ENCODE measurements around the gene SLC38A7.
"Not testable (repeated sequence)": the region's sequence is repeated elsewhere in the genome, so short reads cannot be mapped to it uniquely, and the experiment has no call there.

The SLC38A7 gene, protein sequence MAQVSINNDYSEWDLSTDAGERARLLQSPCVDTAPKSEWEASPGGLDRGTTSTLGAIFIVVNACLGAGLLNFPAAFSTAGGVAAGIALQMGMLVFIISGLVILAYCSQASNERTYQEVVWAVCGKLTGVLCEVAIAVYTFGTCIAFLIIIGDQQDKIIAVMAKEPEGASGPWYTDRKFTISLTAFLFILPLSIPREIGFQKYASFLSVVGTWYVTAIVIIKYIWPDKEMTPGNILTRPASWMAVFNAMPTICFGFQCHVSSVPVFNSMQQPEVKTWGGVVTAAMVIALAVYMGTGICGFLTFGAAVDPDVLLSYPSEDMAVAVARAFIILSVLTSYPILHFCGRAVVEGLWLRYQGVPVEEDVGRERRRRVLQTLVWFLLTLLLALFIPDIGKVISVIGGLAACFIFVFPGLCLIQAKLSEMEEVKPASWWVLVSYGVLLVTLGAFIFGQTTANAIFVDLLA

DNA sequence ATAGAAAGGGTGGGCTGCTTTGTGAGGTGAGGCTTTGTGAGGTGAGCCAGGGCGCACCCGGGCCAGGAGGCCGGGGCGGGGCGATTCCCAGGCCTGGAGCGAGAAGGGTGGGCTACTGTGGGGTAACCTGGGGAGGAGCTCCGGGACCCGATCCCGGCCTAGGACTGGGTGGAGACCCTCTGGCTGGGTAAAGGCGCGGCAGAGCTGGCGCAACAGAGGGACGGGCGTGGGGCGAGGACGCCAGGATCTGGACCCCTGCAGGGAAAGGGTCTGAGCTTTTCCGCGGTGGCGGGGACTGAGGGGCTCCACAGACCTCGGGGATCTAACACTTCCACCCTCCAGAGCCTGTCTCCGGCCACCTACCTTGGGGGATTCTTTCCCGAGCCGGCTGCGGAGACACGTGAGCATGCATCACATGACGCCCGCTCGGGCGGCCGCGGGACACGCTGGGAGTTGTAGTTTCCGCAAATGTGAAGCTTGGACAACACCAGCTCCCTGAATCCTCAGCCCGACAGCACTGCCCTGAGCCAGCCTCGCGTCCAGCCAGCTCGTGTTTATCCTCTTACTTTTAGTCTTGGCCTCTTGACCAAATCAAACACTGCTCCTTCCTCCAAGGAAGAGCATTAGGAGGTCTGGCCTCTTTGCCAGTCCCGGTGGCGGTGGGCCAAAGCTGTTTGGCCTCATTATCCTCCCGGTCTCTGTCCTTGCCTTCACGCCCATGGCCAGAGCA lies at the start of gene SLC38A7:
Gene SLC38A7 (minus strand): TSS at position 417 of the 730 bp plus-strand sequence. CDS start 4,644 bp downstream, outside the sequence.
- H3K27ac ChIP-seq, result peak within 1 kb of the TSS; percentile 33

GRCh38 chr16:58733671-58734458 lies 49.3 kb upstream of the SLC38A7 start, which contains the start of gene GOT2:
TSS of gene GOT2 (minus strand) at chr16:58734316. CDS start at chr16:58734228, 88 bp downstream.
- H3K27ac ChIP-seq, result peak within 1 kb of the TSS; percentile 88
- DNase-seq (ENCODE audit: low read depth, low spot score), result peak; percentile 44

More for the DNA sequence above, at the start of gene SLC38A7:
- DNase-seq (ENCODE audit: low read depth, low spot score), result no peak

GRCh38 chr16:58733248-58733670 lies 48.7 kb upstream of the SLC38A7 start:
- H3K27ac ChIP-seq, result peak overlapping the region; percentile 88
- DNase-seq (ENCODE audit: low read depth, low spot score), result no peak

- H3K27ac ChIP-seq, result peak overlapping the region; percentile 88
- no peak for DNase-seq (ENCODE audit: low read depth, low spot score)
These were observed 48.1 kb upstream of the SLC38A7 start for GRCh38 chr16:58732545-58733247.

GRCh38 chr16:58730724-58731370 lies 46.3 kb upstream of the SLC38A7 start:
- H3K27ac ChIP-seq, result no peak overlapping the region
- DNase-seq (ENCODE audit: low read depth, low spot score), result no peak

DNA sequence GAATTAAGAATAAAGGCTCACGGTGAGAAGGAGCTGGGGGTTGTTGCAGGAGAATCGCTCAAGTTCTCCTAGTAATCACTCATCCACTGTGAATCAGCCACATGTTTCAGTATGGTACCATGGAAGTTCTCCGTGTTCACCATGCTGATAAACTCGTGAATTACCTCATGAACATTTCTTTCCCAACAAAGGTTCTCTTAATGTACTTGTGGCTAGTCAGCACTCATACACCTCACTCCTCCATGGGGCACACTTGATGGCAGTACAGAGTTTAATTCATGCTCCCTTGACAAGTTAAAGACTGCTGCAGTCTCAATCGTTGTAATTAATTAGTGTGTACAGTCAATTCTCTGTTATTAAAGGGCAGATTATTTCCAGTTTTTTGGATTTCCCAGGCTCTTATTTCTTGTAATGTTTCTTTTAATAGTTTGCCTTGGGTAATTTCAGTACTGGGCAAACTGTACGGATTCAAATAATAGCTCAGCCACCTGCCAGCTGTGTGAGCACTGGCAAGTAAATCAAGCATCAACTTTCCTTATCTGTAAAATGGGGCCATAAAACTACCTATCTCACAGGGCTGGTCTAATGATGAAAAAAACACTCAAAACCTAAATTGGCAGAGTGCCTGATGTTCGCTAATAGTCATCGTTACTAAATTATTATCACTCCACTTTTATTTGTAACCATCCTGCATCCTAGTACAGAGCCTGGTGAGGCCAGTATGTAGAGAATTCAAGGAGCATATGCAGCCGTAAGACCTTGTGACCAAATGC lies 43.4 kb upstream of the SLC38A7 start:
- H3K27ac ChIP-seq, result no peak overlapping the region
- no peak for DNase-seq (ENCODE audit: low read depth, low spot score)

- no peak for DNase-seq (ENCODE audit: low read depth, low spot score)
- no peak overlapping the region for H3K27ac ChIP-seq
These were observed 42.6 kb upstream of the SLC38A7 start for GRCh38 chr16:58727028-58727781.

DNA sequence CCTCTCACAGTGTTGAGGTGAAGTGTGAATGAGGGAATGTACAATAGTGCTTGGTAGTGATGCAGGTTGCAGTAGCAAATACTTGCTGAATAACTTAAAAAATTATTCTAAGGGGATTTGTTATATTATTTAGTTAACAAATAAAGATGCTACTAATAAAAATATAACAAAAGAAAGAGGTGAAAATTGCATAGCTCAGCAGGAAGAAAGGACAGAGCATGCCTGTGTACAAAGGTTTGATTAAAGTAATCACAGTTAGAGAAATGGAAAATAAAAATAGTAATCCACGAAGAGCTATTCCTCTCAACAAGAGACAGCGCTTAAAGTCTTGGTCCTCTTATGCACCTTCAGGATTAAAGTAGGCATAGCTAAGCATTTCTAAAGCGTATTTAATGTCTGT lies 38.5 kb upstream of the SLC38A7 start:
- no peak overlapping the region for H3K27ac ChIP-seq
- DNase-seq (ENCODE audit: low read depth, low spot score), result no peak

GRCh38 chr16:58717994-58718393 lies 33.4 kb upstream of the SLC38A7 start:
- no peak for DNase-seq (ENCODE audit: low read depth, low spot score)
- no peak overlapping the region for H3K27ac ChIP-seq

- DNase-seq (ENCODE audit: low read depth, low spot score), result no peak
- no peak overlapping the region for H3K27ac ChIP-seq
These were observed 31.9 kb upstream of the SLC38A7 start for GRCh38 chr16:58716468-58716867.

DNA sequence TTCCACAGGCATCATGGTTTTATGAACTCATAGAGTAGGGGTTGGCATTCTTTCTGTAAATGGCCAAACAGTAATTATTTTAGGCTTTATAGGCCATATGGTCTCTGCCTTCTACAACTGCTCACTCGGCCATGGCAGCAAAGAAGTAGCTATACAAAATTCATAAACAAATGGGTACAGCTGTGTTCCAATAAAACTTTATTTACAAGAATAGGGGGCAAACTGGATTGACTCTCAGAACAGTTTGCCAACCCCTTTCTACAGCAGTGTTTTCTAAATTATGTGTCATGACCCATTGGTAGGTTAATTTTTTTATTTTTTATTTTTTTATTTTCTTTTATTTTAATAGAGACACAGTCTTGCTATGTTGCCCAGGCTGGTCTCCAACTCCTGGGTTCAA lies 29.2 kb upstream of the SLC38A7 start:
- no peak overlapping the region for H3K27ac ChIP-seq
- DNase-seq (ENCODE audit: low read depth, low spot score), result no peak

DNA sequence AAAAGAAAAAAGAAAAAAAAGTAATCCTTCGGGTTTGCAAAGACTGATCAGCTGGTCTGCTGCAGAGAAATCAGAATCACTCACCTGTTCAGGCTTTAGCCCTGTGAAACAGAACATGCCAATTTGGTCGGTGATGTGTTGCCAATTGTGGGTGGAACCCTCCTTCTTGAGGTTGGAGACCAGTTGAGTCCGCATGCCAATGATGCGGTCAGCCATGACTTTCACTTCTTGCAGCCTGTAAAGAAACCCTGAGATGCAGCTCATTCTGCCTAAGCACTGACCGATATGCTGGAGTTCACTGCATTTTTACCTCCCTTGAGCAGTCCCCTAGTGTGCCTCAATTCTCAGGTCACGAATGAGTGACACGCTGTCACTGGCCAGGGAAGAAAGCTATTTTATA lies 24.8 kb upstream of the SLC38A7 start:
- DNase-seq (ENCODE audit: low read depth, low spot score), result no peak
- H3K27ac ChIP-seq, result no peak overlapping the region

DNA sequence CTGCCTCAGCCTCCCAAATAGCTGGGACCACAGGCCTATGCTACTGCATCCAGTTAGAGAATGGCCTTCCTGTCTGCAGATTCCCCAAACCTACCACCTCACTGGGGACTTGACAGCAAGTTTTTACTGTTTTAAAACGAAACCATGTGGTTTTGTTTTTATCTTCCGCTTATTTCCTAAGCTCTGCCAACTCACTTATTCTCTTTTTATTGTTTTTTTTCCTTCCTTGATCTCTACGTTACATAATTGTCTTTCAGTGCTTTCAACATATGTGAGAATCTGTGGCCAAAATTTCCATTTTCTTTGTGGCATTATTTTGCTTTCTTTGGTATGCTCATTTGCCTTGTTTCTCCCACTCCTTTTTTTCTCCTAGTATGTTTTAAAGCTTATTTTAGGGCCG lies 14.6 kb upstream of the SLC38A7 start:
- no peak for DNase-seq (ENCODE audit: low read depth, low spot score)
- H3K27ac ChIP-seq, result no peak overlapping the region

DNA sequence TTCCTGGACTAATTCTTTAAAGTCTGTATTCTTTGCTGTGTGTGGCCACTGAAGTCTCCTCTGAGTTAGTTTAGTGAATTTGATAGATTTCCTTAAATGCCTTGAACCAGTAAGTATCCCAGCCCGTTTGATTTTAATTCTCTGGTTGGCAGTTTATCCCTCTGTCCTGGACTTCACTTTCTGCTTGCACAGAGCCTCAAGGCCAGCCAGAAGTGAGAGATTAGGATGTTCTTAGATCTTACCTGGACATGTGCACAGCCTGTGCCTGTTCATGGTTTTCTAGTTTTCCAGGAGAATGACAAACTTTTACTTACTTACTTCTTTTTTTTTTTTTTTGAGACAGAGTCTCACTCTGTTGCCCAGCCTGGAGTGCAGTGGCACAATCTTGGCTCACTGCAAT lies 10.8 kb upstream of the SLC38A7 start:
- no peak for DNase-seq (ENCODE audit: low read depth, low spot score)
- no peak overlapping the region for H3K27ac ChIP-seq

DNA sequence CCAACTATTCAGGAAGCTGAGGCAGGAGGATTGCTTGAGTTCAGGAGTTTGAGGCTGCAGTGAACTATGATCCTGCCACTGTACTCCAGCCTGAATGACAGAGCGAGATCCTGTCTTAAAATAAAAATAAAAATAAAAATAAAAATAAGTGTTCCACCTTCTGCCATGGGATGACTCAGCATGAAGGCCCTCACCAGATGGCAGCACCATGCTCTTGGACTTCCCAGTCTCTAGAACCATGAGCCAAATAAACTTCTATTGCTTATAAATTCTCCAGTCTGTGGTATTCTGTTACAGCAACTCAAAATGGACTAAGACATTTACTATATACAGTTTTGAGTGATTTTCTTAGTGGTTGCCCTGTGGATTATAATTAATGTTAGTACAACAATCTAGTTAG lies 7.9 kb upstream of the SLC38A7 start:
- no peak for DNase-seq (ENCODE audit: low read depth, low spot score)

GRCh38 chr16:58686985-58687706 lies 2.6 kb upstream of the SLC38A7 start:
- peak overlapping the region; percentile 38 for H3K27ac ChIP-seq
- DNase-seq (ENCODE audit: low read depth, low spot score), result not testable (repeated sequence)

More for the DNA sequence above, 7.9 kb upstream of the SLC38A7 start:
- no peak overlapping the region for H3K27ac ChIP-seq

GRCh38 chr16:58685084-58685449 lies 497 bp upstream of the SLC38A7 start:
- no peak for DNase-seq (ENCODE audit: low read depth, low spot score)
- H3K27ac ChIP-seq, result no peak overlapping the region

Data from epithelial cell of prostate (primary cell).